H1 (cell line): ENCODE results near the gene MRFAP1L1. TPM values are rescaled to one million over a fixed set of nuclear protein-coding genes. Genes with fewer than 3 reads are reported as not detected.

Experiments
- CHD1 ChIP-seq: IDR thresholded peaks from 2 replicates; pipeline ENCODE4 v1.6.1; 2012; ENCODE audit warnings: low read depth, low read length, improper control_type of control experiment
- CREB1 ChIP-seq: IDR thresholded peaks from 2 replicates; pipeline ENCODE4 v1.6.1; 2012; ENCODE audit warnings: inconsistent platforms
- ZNF274 ChIP-seq: IDR thresholded peaks from 2 replicates; pipeline ENCODE4 v1.7.0; 2012; ENCODE audit warnings: low read length, borderline replicate concordance; ENCODE audit errors: extremely low read depth
- polyA plus RNA-seq, 7 experiments: library from polyadenylated mRNA; depleted of rRNA in 3 of 7; stranded (reverse) in 5 of 7; unstranded in 2 of 7; fragments of >200 nt in 5 of 7; fragments of 200-250 nt in 2 of 7; gene quantifications; 1 replicate in 5 of 7; 2 replicates in 1 of 7; 4 replicates in 1 of 7; pipeline versions ENCODE4 v1.2.1 to v1.2.3, GENCODE V29; 2011 to 2013; ENCODE audit warnings: missing spikeins in 2 of 7, mixed read lengths in 2 of 7
- total RNA-seq: library from RNA; stranded (reverse); fragmentation: NEBNext Ultra II Directional; extraction: Animal tissue kit (Norgen Biotek cat#: 25700); gene quantifications from 2 replicates; pipeline ENCODE4 v1.2.1, GENCODE V29; 2021

MRFAP1L1 gene
- total and polyA plus RNA-seq, 2 of the 8 experiments (the other 6 are each of a cell fraction or from before 2014, with no cell fraction given) = 26.8 to 54.3 TPM

GRCh38 chr4:6668391-6668790 is 41.3 kb downstream of the MRFAP1L1 start (continued):
- no peak for TF ChIP-seq CREB1
- TF ChIP-seq CHD1 = no peak
- no peak for TF ChIP-seq ZNF274
